HepG2 (cell line): Measurements from ENCODE around the gene ZNF771. TPM values are rescaled to one million over a fixed set of nuclear protein-coding genes. Genes with fewer than 3 reads are reported as not detected.

Source experiments
- ADNP ChIP-seq: sonication (generic); formaldehyde crosslinking; IDR thresholded peaks from 2 replicates; pipeline ENCODE4 v1.4.0; 2020; ENCODE audit warnings: missing genetic modification reagents
- AKNA ChIP-seq: sonication (generic); formaldehyde crosslinking; IDR thresholded peaks from 2 replicates; pipeline ENCODE4 v1.4.0; 2020; ENCODE audit warnings: missing genetic modification reagents, borderline replicate concordance
- ATF4 ChIP-seq, 2 experiments: fragments of 450-650 bp in 1 of 2; sonication (generic) in 1 of 2; formaldehyde crosslinking; IDR thresholded peaks; 2 replicates each; pipeline versions ENCODE4 v1.5.0 to v1.8.0; 2020 to 2022; ENCODE audit warnings: mild to moderate bottlenecking in 1 of 2, missing genetic modification reagents in 1 of 2
- CBX2 ChIP-seq, 2 experiments: fragments of 200-600 bp in 1 of 2; sonication (generic); formaldehyde crosslinking in 1 of 2; IDR thresholded peaks; 2 replicates each; pipeline versions ENCODE4 v1.7.0 to v1.8.1; 2018 to 2022; ENCODE audit warnings: low read depth in 2 of 2, low read length in 1 of 2, mild to moderate bottlenecking in 1 of 2, missing genetic modification reagents in 1 of 2
- GMEB2 ChIP-seq: IDR thresholded peaks from 2 replicates; pipeline ENCODE4 v1.6.1; 2016; ENCODE audit warnings: missing biosample characterization, missing genetic modification reagents, low read depth
- HDAC2 ChIP-seq: sonication (generic); formaldehyde crosslinking; IDR thresholded peaks from 2 replicates; pipeline ENCODE4 v1.4.0; 2020; ENCODE audit warnings: missing genetic modification reagents
- KMT2A ChIP-seq: sonication (generic); formaldehyde crosslinking; IDR thresholded peaks from 2 replicates; pipeline ENCODE4 v1.4.0; 2020; ENCODE audit warnings: missing genetic modification reagents
- MLX ChIP-seq: IDR thresholded peaks from 2 replicates; pipeline ENCODE4 v1.6.1; 2016
- NPAS2 ChIP-seq: sonication (generic); formaldehyde crosslinking; IDR thresholded peaks from 2 replicates; pipeline ENCODE4 v1.8.0; 2022; ENCODE audit warnings: mild to moderate bottlenecking, missing genetic modification reagents, borderline replicate concordance
- TOE1 ChIP-seq: sonication (generic); formaldehyde crosslinking; IDR thresholded peaks from 2 replicates; pipeline ENCODE4 v1.4.0; 2020; ENCODE audit warnings: mild to moderate bottlenecking, missing genetic modification reagents
- YY1 ChIP-seq: IDR thresholded peaks from 2 replicates; pipeline ENCODE4 v1.6.1; 2011; ENCODE audit warnings: low read length, low read depth, moderate library complexity, mild to moderate bottlenecking; ENCODE audit not compliant: insufficient read depth, insufficient replicate concordance
- ZBTB20 ChIP-seq: sonication (generic); formaldehyde crosslinking; IDR thresholded peaks from 2 replicates; pipeline ENCODE4 v1.8.1; 2023; ENCODE audit warnings: missing genetic modification reagents, low read depth, mild to moderate bottlenecking, borderline replicate concordance
- ZBTB3 ChIP-seq: sonication (generic); formaldehyde crosslinking; IDR thresholded peaks from 2 replicates; pipeline ENCODE4 v1.4.0; 2020; ENCODE audit warnings: low read depth, mild to moderate bottlenecking, moderate library complexity, missing genetic modification reagents, borderline replicate concordance
- ZNF180 ChIP-seq: sonication (generic); formaldehyde crosslinking; IDR thresholded peaks from 2 replicates; pipeline ENCODE4 v1.4.0; 2020; ENCODE audit warnings: low read depth, missing genetic modification reagents, borderline replicate concordance
- ZNF589 ChIP-seq: sonication (generic); formaldehyde crosslinking; conservative IDR thresholded peaks from 2 replicates; pipeline ENCODE4 v1.8.0; 2022; ENCODE audit warnings: mild to moderate bottlenecking, moderate library complexity, missing genetic modification reagents
- ZNF724P ChIP-seq: sonication (generic); formaldehyde crosslinking; IDR thresholded peaks from 2 replicates; pipeline ENCODE4 v1.8.0; 2022; ENCODE audit warnings: missing genetic modification reagents, borderline replicate concordance
- ZNF75D ChIP-seq: sonication (generic); formaldehyde crosslinking; IDR thresholded peaks from 2 replicates; pipeline ENCODE4 v1.8.1; 2023; ENCODE audit warnings: missing genetic modification reagents, mild to moderate bottlenecking, borderline replicate concordance
- ZNF772 ChIP-seq: sonication (generic); formaldehyde crosslinking; IDR thresholded peaks from 2 replicates; pipeline ENCODE4 v1.5.0; 2020; ENCODE audit warnings: mild to moderate bottlenecking, missing genetic modification reagents
- ZNF790 ChIP-seq: sonication (generic); formaldehyde crosslinking; IDR thresholded peaks from 2 replicates; pipeline ENCODE4 v1.8.0; 2022; ENCODE audit warnings: missing genetic modification reagents, mild to moderate bottlenecking, borderline replicate concordance
- polyA plus RNA-seq, 8 experiments: library from polyadenylated mRNA; depleted of rRNA in 3 of 8; stranded (reverse) in 7 of 8; unstranded in 1 of 8; fragments of >200 nt; fragmentation: Illumina TruSeq in 4 of 8; extraction: Trizol in 4 of 8; gene quantifications; 2 replicates each; pipeline versions ENCODE4 v1.2.1 to v1.2.3, GENCODE V29; 2011 to 2016; ENCODE audit warnings: low read depth in 4 of 8, missing spikeins in 1 of 8, mixed read lengths in 1 of 8; ENCODE audit not compliant: insufficient read depth in 1 of 8
- total RNA-seq, 5 experiments: library from RNA; depleted of rRNA; stranded (reverse); fragments of >200 nt; fragmentation: Illumina TruSeq; extraction: Trizol; gene quantifications; 2 replicates each; pipeline ENCODE4 v1.2.3, GENCODE V29; 2016; ENCODE audit warnings: low read depth in 1 of 5

Gene ZNF771
- total and polyA plus RNA-seq, 2 of the 13 experiments (the other 11 are each of a cell fraction or from before 2014, with no cell fraction given) = 5.0 to 11.8 TPM

- TF ChIP-seq MLX (CRISPR knock-in tag) (no peak), ZBTB3 (peak; percentile 82; the same call in 1 of the 2 replicates), ZNF75D (CRISPR knock-in tag) (no peak), NPAS2 (CRISPR knock-in tag) (no peak), AKNA (CRISPR knock-in tag) (no peak), ZNF180 (no peak), KMT2A (peak; percentile 65), ZBTB20 (no peak; the same call in 1 of the 2 replicates), ZNF724P (CRISPR knock-in tag) (0 out of 2 replicates have a peak, but pooled peaks have one; percentile 66), ADNP (CRISPR knock-in tag) (no peak), HDAC2 (CRISPR knock-in tag) (peak; percentile 58; the same call in 1 of the 2 replicates), GMEB2 (CRISPR knock-in tag) (no peak), TOE1 (CRISPR knock-in tag) (peak; percentile 57), ZNF589 (0 out of 2 replicates have a peak, but pooled peaks have one; percentile 64), ATF4 (CRISPR knock-in tag; IDR thresholded peaks at IDR 0.05) (peak in 1 of 2 experiments; percentile 91; a peak in 2 of 4 replicates), CBX2 (IDR thresholded peaks at IDR 0.05; ENCODE audit: low read depth, low read length) (no peak), CBX2 (CRISPR knock-in tag; IDR thresholded peaks at IDR 0.05; ENCODE audit: low read depth) (no peak), ZNF772 (no peak; the same call in 1 of the 2 replicates), YY1 (peak; percentile 53), ZNF790 (no peak)
Observed at GRCh38 chr16:30445408-30446202, 38.2 kb downstream of the ZNF771 start, which contains the start of gene SEPHS2 (continued).
